Right forelimb (tissue), 1 donor: ENCODE results near the gene RBM43.
A peak's percentile ranks its signal among the peaks of the same experiment; 100 is the strongest.
"Not testable (repeated sequence)": the region's sequence is repeated elsewhere in the genome, so short reads cannot be mapped to it uniquely, and the experiment has no call there.

ENCODE experiments used
- DNase-seq: peaks from one replicate; pipeline ENCODE4 v3.0.0-alpha.2; 2018

Gene RBM43

GRCh38 chr2:151261231-151261976, at the start of gene RBM43:
TSS of gene RBM43 (minus strand) at chr2:151261863. CDS start at chr2:151261727, 136 bp downstream.
- DNase-seq = peak; percentile 88

- not testable (repeated sequence) for DNase-seq
Observed at GRCh38 chr2:151310313-151310712, 48.6 kb upstream of the RBM43 start.

GRCh38 chr2:151306621-151307020, 45.0 kb upstream of the RBM43 start:
- DNase-seq = no peak

GRCh38 chr2:151305129-151305691, 43.5 kb upstream of the RBM43 start:
- no peak for DNase-seq

GRCh38 chr2:151302879-151303278, 41.2 kb upstream of the RBM43 start:
- DNase-seq = no peak

- DNase-seq = no peak
Observed at GRCh38 chr2:151302404-151302803, 40.7 kb upstream of the RBM43 start.

GRCh38 chr2:151299920-151300539, 38.4 kb upstream of the RBM43 start:
- DNase-seq = no peak

- DNase-seq = no peak
Observed at GRCh38 chr2:151297882-151298281, 36.2 kb upstream of the RBM43 start.

- DNase-seq = not testable (repeated sequence)
Observed at GRCh38 chr2:151295926-151296325, 34.3 kb upstream of the RBM43 start.

GRCh38 chr2:151292546-151292945, 30.9 kb upstream of the RBM43 start:
- DNase-seq = no peak

GRCh38 chr2:151292141-151292540, 30.5 kb upstream of the RBM43 start:
- DNase-seq = no peak

GRCh38 chr2:151291224-151291623, 29.6 kb upstream of the RBM43 start:
- DNase-seq = no peak

GRCh38 chr2:151289972-151290866, 28.6 kb upstream of the RBM43 start:
- peak; percentile 49 for DNase-seq

GRCh38 chr2:151287513-151288250, 26.0 kb upstream of the RBM43 start:
- no peak for DNase-seq

- no peak for DNase-seq
Observed at GRCh38 chr2:151282401-151282800, 20.7 kb upstream of the RBM43 start.

GRCh38 chr2:151280271-151280670, 18.6 kb upstream of the RBM43 start:
- DNase-seq = no peak

- no peak for DNase-seq
Observed at GRCh38 chr2:151278487-151278886, 16.8 kb upstream of the RBM43 start.

GRCh38 chr2:151277067-151277466, 15.4 kb upstream of the RBM43 start:
- no peak for DNase-seq

- DNase-seq = no peak
Observed at GRCh38 chr2:151275291-151275690, 13.6 kb upstream of the RBM43 start.

- DNase-seq = no peak
Observed at GRCh38 chr2:151271824-151272223, 10.2 kb upstream of the RBM43 start.

GRCh38 chr2:151269798-151270568, 8.3 kb upstream of the RBM43 start:
- no peak for DNase-seq

GRCh38 chr2:151268085-151268484, 6.4 kb upstream of the RBM43 start:
- no peak for DNase-seq
